ENCODE data around the gene RAPGEF3.

RAPGEF3 gene

DNA sequence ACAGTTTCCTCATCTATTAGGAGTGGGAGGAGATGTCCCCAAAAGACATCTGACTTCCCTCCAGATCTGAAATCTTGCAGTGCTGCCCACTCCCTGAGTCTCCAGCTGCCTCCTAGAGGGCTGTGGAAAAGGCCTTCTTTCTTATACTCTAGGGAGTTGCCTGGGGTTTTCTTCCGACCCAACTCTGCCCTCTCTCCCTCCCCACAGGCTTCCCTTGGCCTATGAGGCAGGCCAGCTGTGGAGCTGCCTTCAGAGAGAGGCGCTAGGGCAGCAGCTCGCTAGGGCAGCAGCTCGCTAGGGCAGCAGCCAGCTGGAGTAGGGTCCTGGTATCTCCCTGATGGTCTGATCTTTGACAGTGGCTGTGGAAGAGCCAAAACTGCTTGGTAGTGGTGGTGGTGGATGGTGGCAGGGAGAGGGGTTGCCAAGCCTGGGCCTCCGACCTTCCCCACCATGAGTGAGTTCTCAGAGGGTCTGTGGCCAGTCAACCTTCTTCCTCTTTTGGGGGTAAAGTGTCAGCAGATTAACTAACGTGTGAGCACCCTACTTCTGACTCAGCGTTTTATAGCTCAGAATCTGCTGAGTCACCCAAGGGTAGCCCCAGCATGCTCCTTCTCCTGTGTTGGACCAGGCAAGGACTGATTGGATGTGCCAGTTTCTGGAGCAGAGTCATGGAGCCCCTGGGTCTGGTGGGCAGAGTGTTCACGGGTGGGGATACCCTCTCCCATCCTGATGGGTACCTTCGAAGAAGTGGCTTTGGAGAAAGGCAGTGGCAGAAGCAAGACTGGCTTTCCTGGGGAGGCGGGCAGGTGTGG is 16.6 kb upstream of the RAPGEF3 start:
- no peak for DNase-seq (ENCODE audit: low spot score)

GRCh38 chr12:47774663-47775062 is 16.0 kb upstream of the RAPGEF3 start:
- no peak for DNase-seq (ENCODE audit: low spot score)

DNA sequence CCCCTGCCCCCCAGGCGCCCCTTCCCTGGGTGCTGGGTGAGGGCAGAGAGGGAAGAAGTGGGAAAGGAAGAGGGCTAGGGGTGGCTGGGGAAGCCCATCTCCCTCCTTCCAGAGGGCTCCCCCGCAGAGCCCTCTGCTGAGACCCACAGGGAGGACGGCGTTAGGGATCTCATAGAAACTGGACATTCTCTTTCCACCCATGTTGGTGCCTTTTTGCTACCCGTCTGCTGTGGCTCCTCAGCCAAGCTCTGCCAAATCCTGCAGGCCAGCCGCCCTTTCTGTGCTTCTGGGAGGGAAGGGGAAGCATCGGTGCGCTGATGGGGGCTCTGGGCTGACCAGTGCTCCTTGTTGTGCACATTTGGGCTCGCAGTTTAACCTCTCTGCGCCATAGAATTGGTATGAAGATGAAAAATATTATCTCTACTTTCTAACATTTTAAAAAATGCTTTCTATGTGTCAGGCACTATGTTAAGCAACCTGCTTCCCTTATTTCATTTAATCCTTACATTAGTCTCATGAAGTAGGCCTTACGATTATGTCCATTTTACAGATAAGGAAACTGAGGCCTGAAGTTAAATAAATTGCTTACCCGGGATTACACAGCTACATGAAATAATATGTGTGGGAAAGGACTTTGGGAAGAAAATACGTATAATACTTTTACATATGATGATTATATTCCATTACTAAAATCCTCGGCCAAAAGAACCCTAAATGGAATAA is 15.3 kb upstream of the RAPGEF3 start:
- no peak for DNase-seq (ENCODE audit: low spot score)

DNA sequence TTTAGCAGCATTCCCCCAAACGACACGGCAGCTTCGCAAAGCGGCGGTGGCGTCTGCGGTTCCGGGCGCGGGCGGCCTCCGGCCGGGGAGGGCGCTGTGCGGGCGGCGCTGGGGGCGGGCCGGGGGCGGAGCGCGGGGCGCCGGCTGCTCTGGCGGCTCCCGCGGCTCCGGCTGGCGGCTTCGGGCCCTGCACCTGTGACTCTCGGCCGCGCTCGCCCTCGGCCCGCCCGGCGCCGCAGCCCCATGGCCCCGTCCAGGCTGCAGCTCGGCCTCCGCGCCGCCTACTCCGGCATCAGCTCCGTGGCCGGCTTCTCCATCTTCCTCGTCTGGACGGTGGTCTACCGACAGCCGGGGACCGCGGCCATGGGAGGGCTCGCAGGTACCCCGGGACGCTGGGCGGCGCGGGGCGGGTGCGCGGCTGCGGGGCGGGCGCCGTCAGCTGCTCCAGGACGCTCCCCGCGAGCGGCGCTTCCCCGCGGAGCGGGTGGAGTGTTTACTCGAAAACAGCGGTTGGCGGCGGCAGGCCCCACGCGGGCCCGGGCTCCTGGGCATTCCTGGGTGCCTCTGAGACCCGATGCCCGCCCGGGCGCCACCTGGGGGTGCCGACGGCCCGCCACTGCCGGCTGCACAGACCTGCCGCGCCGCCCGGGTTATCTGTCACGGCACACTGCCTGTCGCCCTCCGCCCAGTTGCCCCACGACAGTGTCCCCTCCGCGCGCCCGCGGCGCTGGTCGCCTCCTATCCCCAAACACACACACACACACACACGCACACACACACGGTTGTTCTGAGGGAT is 14.6 kb upstream of the RAPGEF3 start, which contains the start of gene SLC48A1:
TSS of gene SLC48A1 (plus strand) at position 177 of the 796 bp plus-strand sequence. CDS start at position 244, 67 bp downstream.
- peak; percentile 87 for DNase-seq (ENCODE audit: low spot score)

DNA sequence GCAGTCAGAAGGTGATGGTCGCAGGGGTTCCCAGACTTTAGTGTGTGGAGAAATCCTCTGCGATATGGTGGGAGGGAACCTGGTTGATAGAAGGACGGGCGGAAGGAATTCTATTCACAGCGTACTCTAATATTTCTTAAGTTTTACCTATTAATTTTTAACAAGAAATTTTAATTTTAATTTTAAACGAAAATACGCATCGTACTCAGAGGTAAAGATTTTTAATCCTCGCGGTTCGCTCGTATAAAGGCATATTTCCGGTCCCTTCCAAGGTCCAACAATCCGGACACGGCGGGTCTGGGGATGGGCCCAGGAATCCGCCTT is 14.0 kb upstream of the RAPGEF3 start:
- DNase-seq (ENCODE audit: low spot score) = no peak

DNA sequence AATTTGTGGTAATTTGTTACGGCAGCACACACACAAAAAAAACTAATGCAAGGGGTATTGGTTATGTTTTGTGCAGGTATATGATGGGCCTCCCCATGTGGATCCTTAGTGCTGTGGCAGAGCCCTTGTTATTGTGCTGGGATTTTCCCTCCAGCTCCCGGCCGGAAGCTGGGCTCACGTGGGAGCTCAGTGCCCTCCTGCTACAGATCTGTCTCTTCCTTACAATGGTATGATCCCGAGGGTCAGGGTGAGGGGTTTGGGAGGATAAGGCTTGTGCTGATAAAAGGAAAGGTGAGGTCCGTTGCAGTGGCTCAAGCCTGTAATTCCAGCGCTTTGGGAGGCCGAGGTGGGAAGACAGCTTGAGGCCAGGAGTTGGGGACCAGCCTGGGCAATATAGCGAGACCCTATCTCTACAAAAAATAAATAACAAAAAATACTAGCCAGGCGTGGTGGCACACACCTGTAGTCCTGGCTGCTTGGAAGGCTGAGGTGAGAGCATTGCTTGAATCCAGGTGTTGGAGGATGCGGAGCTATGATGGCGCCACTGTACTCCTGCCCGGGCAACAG is 13.5 kb upstream of the RAPGEF3 start:
- DNase-seq (ENCODE audit: low spot score) = no peak

GRCh38 chr12:47771304-47771703 is 12.6 kb upstream of the RAPGEF3 start:
- DNase-seq (ENCODE audit: low spot score) = no peak

GRCh38 chr12:47770086-47770726 is 11.5 kb upstream of the RAPGEF3 start:
- no peak for DNase-seq (ENCODE audit: low spot score)

GRCh38 chr12:47769234-47770085 is 10.8 kb upstream of the RAPGEF3 start:
- DNase-seq (ENCODE audit: low spot score) = no peak

DNA sequence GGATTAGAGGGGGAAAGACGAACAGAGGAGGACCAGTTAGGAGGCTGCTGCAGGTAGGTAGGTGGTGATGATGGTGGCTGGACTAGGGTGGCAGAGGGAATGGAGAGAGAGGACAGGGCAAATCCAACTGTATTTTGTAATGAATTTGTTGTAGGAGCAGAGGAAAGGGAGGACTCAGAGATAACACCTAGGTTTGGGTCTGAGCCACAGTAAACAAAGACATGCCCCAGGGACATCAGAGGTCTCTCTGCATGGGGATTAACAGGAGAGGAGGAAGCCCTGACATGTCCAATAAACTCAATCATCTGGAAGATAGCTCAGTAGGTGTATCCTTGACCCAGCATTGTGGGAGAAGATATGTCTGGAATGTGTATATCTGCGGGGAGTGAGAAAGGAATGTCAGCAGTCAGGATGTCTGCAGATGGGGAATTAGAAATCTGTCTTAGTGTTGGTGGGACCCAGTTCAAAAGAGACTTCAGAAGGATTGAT is 9.7 kb upstream of the RAPGEF3 start:
- peak; percentile 81 for DNase-seq (ENCODE audit: low spot score)

DNA sequence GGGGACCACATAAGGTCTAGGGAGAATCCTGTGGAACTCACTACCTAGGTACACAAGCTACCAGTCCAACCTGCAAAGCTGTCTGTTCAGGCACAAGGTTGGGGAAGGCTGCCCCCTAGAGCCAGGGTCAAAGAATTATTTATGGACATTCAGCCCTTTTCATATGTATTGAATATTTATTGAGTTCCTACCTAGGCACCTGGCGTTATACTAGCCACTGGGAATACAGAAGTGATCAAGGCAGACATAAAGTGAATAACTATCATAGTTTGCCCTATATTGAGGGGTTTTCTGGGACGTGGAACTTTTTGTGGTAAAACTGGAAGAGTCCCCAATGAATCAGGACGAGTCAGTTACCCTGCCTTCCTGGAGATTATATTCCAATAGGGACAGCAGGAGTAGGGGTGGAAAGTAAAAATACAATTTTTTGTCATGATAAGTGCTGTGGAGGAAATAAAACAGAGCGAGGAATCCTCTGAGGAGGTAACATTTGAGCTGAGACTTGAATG is 8.6 kb upstream of the RAPGEF3 start:
- peak; percentile 56 for DNase-seq (ENCODE audit: low spot score)

- DNase-seq (ENCODE audit: low spot score) = no peak
These were observed 8.0 kb upstream of the RAPGEF3 start for GRCh38 chr12:47766502-47767215.

- no peak for DNase-seq (ENCODE audit: low spot score)
These were observed 5.0 kb upstream of the RAPGEF3 start for GRCh38 chr12:47763481-47764346.

GRCh38 chr12:47762850-47763465 is 4.3 kb upstream of the RAPGEF3 start:
- DNase-seq (ENCODE audit: low spot score) = no peak

DNA sequence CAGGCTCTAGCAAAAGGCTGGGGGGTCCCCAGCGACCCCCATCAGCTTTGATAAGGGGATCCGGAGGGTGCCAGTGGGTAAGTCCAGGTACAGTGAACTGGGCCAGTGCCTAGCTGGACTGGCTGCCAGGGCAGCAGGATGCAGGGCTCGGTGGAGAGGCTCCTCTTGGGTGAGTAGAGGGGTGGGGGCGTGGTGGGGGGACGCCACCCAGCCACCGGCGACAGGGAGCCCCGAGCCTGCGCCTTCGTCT is 171 bp downstream of the RAPGEF3 start:
- DNase-seq (ENCODE audit: low spot score) = no peak

- DNase-seq (ENCODE audit: low spot score) = no peak
These were observed 668 bp downstream of the RAPGEF3 start for GRCh38 chr12:47757840-47758583.

GRCh38 chr12:47757364-47757839 is 1.3 kb downstream of the RAPGEF3 start:
- no peak for DNase-seq (ENCODE audit: low spot score)

Data from LoVo (cell line).